Measurements from ENCODE around the gene SKIC8.

DNA sequence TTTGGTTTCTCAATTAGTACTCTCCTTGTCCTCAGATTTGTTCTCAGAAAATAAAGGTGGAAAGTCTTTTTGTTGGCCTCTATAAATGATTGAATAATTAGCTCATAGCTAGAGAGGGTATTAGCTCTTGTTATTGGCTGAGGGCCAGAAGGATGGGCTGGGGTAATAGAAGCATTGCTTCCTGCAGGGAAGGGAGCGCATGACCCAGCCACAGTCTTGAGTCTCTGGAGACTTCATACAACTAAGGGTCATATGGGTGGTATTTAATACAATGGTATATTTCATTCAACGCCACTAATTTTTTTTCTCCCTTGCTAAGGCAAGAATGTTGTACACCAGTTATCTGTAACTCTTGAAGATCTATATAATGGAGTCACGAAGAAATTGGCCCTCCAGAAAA lies 26.6 kb downstream of the SKIC8 start:
- TF ChIP-seq, protein P1, sequence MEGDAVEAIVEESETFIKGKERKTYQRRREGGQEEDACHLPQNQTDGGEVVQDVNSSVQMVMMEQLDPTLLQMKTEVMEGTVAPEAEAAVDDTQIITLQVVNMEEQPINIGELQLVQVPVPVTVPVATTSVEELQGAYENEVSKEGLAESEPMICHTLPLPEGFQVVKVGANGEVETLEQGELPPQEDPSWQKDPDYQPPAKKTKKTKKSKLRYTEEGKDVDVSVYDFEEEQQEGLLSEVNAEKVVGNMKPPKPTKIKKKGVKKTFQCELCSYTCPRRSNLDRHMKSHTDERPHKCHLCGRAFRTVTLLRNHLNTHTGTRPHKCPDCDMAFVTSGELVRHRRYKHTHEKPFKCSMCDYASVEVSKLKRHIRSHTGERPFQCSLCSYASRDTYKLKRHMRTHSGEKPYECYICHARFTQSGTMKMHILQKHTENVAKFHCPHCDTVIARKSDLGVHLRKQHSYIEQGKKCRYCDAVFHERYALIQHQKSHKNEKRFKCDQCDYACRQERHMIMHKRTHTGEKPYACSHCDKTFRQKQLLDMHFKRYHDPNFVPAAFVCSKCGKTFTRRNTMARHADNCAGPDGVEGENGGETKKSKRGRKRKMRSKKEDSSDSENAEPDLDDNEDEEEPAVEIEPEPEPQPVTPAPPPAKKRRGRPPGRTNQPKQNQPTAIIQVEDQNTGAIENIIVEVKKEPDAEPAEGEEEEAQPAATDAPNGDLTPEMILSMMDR (IDR thresholded peaks at IDR 0.05) = no peak
- no peak for TF ChIP-seq POLR2A (IDR thresholded peaks at IDR 0.05)

All from adrenal gland (tissue), 5 donors.